A673 (cell line): ENCODE results near the gene HOXC5. TPM values are rescaled to one million over a fixed set of nuclear protein-coding genes. Genes with fewer than 3 reads are reported as not detected.

Experiments
- BruUV-seq: library from RNA; stranded (reverse); fragments of 400-500 nt; replicated peaks from 2 replicates; lab custom pipeline; 2021; lab: Mats Ljungman, UMichigan
- CTCF ChIA-PET: fragments of 300-600 bp; sonication (Branson Sonifier 250); formaldehyde crosslinking; loops from one replicate; lab custom pipeline; 2022; ENCODE audit warnings: antibody characterized with exemption; lab: Charles Lee
- POLR2A ChIA-PET: fragments of 300-600 bp; sonication (Branson Sonifier 250); formaldehyde crosslinking; loops from one replicate; lab custom pipeline; 2022; ENCODE audit warnings: antibody characterized with exemption; ENCODE audit not compliant: low non-redundant PET; lab: Charles Lee
- DNase-seq: peaks from one replicate; pipeline ENCODE4 v3.0.0-alpha.2; 2015; ENCODE audit warnings: low spot score
- H3K27ac ChIP-seq: fragments of 200-600 bp; sonication (generic); 2 replicates; pipeline ENCODE4 v1.5.1; 2016; ENCODE audit warnings: mixed run types, low read depth, mild to moderate bottlenecking, mixed read lengths, antibody characterized with exemption, low read length; ENCODE audit not compliant: poor library complexity, severe bottlenecking
- H3K27me3 ChIP-seq: fragments of 200-600 bp; sonication (generic); replicated peaks from 2 replicates; pipeline ENCODE4 v1.6.1; 2017; ENCODE audit warnings: mixed run types, low read depth, mild to moderate bottlenecking, mixed read lengths, antibody characterized with exemption, low read length; ENCODE audit not compliant: insufficient read depth, poor library complexity
- H3K36me3 ChIP-seq: fragments of 200-600 bp; sonication (generic); 2 replicates; pipeline ENCODE4 v1.6.1; 2016; ENCODE audit warnings: mixed run types, mild to moderate bottlenecking, mixed read lengths, antibody characterized with exemption, low read length; ENCODE audit not compliant: insufficient read depth, poor library complexity, severe bottlenecking
- H3K4me1 ChIP-seq: fragments of 200-600 bp; sonication (generic); 2 replicates; pipeline ENCODE4 v1.6.1; 2017; ENCODE audit warnings: mixed run types, mild to moderate bottlenecking, mixed read lengths, antibody characterized with exemption, low read length; ENCODE audit not compliant: insufficient read depth, poor library complexity, severe bottlenecking
- H3K4me3 ChIP-seq: fragments of 200-600 bp; sonication (generic); 2 replicates; pipeline ENCODE4 v1.5.1; 2016; ENCODE audit warnings: low read depth, mixed run types, mild to moderate bottlenecking, mixed read lengths, low read length; ENCODE audit not compliant: poor library complexity, severe bottlenecking
- H3K9me3 ChIP-seq: fragments of 200-600 bp; sonication (generic); 2 replicates; pipeline ENCODE4 v1.6.1; 2016; ENCODE audit warnings: mixed run types, low read depth, mild to moderate bottlenecking, mixed read lengths, antibody characterized with exemption, low read length; ENCODE audit not compliant: poor library complexity, severe bottlenecking
- CTCF ChIP-seq: fragments of 300-800, 200-600 bp; sonication (generic); conservative IDR thresholded peaks from 2 replicates; pipeline ENCODE4 v1.5.1; 2017; ENCODE audit warnings: low read depth, mild to moderate bottlenecking, antibody characterized with exemption, low read length, moderate library complexity, mixed read lengths
- EZH2 ChIP-seq: fragments of 200-600 bp; sonication (generic); IDR thresholded peaks from 2 replicates; pipeline ENCODE4 v1.6.1; 2017; ENCODE audit warnings: borderline replicate concordance, low read depth, mild to moderate bottlenecking, mixed read lengths, antibody characterized with exemption, low read length; ENCODE audit not compliant: poor library complexity, severe bottlenecking
- intact Hi-C: fragments of 100-400 bp; cut with micrococcal nuclease; formaldehyde crosslinking; loops from one replicate; pipeline ENCODE4 v1.10.0; 2022; ENCODE audit not compliant: unreplicated experiment
- total RNA-seq: library from RNA; stranded (reverse); gene quantifications from 2 replicates; pipeline ENCODE4 v1.2.3, GENCODE V29; 2021

HOXC5 gene
- total RNA-seq, 1 experiment from 2014 or later, result 1.9 TPM

GRCh38 chr12:54010053-54010971 is 22.5 kb upstream of the HOXC5 start:
- intact Hi-C loops, result no loop called here
- Histone ChIP-seq H3K4me1 (peaks cover 63% of the 10 kb centered on the region), H3K27me3 (no peaks in the 10 kb centered on the region), H3K4me3 (peak overlapping the region; percentile 56), H3K36me3 (no peaks in the 10 kb centered on the region), H3K27ac (peak overlapping the region; percentile 77), H3K9me3 (no peaks in the 10 kb centered on the region)
- no TSS peak for BruUV-seq
- TF ChIP-seq EZH2, result no peak
- TF ChIP-seq CTCF, result no peak
- ChIA-PET CTCF (interaction anchor here (1.1 kb wide), 1 partner anchor 16 kb away, joined by 4 read pairs; no protein-coding TSS in a partner anchor), POLR2A (no interaction called here)
- no peak for DNase-seq

- Histone ChIP-seq H3K9me3 (no peaks in the 10 kb centered on the region), H3K4me1 (peaks cover 66% of the 10 kb centered on the region), H3K4me3 (no peak overlapping the region), H3K36me3 (no peaks in the 10 kb centered on the region), H3K27me3 (no peaks in the 10 kb centered on the region), H3K27ac (peak overlapping the region; percentile 77)
- DNase-seq, result no peak
- ChIA-PET POLR2A (interaction anchor here (0.6 kb wide), 1 partner anchor 833 kb away, joined by 5 read pairs; no protein-coding TSS in a partner anchor), CTCF (interaction anchor here (1.1 kb wide), 1 partner anchor 15 kb away, joined by 4 read pairs; no protein-coding TSS in a partner anchor)
- no peak for TF ChIP-seq CTCF
- no TSS peak for BruUV-seq
- intact Hi-C loops, result no loop called here
Observed at GRCh38 chr12:54010972-54011664, 21.7 kb upstream of the HOXC5 start.

DNA sequence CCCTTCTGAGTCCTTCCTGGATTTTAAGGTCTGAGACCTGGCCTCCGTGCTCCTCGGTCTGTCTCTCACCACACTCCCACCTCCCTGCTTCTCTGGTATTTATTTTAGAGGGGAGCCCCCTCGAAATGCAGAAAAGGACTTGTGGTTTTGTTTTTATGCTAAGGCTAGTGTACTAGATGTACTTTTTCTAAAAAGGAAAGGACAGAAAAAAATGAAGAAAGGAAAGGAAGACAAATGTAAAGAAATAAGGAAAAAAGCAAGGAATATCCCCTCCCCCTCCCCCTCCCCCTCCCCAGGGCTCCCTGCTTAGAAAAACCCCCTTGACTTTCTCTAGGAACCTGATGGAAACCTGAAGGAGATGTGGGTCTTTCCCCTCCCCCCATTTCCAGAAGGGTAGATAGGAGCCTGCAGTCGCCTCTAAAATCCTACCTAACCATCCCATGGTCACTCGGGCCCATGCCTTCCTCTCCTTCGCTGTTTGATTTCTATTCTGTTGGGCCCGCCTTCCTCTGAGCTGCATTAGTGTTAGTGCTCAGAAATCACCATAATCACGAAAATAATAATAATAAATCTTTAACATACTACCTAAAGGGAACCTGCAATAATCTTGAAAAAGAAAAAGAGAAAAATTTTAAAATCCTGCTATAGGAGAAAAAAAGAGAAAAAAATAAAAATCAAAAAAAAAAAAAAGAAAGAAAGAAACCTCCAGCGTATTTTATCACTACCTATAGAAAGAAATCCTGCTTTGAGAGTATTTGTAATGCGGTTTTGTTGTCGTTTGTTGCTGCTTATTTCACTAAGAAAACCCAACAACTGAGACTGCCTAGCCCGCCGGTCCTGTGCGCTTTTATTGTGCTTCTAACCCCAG is 21.0 kb upstream of the HOXC5 start:
- Histone ChIP-seq H3K27ac (no peak overlapping the region), H3K4me3 (no peak overlapping the region), H3K36me3 (no peaks in the 10 kb centered on the region), H3K4me1 (peaks cover 60% of the 10 kb centered on the region), H3K27me3 (no peaks in the 10 kb centered on the region), H3K9me3 (no peaks in the 10 kb centered on the region)
- TF ChIP-seq CTCF, result no peak
- TF ChIP-seq EZH2, result no peak
- no TSS peak for BruUV-seq
- ChIA-PET CTCF (no interaction called here), POLR2A (interaction anchor here (0.6 kb wide), 1 partner anchor 834 kb away, joined by 5 read pairs; no protein-coding TSS in a partner anchor)
- DNase-seq, result no peak
- intact Hi-C loops, result no loop called here
